SH-SY5Y (cell line): ENCODE data around the gene PPM1A.

Source experiments
- GATA2 ChIP-seq: IDR thresholded peaks from 2 replicates; pipeline ENCODE4 v1.6.1; 2011; ENCODE audit warnings: mild to moderate bottlenecking, low read depth, low read length
- GATA3 ChIP-seq: IDR thresholded peaks from 2 replicates; pipeline ENCODE4 v1.6.1; 2011; ENCODE audit warnings: low read depth, mild to moderate bottlenecking, low read length, moderate library complexity

DNA sequence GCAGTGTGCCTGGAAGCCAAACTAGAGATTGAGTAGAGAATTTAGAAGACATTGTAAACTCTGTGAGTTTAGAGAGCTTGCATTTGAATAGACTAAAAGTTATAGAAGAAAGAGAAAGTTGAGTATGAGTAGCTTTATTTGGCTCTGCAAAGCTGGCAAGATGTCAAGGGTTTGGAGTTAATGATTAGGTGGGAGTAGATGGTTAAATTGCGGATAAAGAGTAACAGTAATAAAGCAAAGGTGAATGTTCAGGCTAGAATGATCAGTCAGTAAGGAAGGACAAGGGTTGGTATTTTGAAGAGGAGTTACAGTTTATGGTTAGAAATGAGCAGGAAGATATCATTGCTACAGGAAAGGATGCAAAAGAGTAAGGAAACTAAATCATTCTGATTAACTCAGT is 5.2 kb downstream of the PPM1A start:
- no peak for TF ChIP-seq GATA3
- TF ChIP-seq GATA2 = no peak
